DND-41 (cell line): ENCODE data around the gene TBC1D5.

Experiments
- CTCF ChIP-seq: IDR thresholded peaks from 2 replicates; pipeline ENCODE4 v1.5.1; 2012; ENCODE audit warnings: borderline replicate concordance, low read length, moderate library complexity, mild to moderate bottlenecking; ENCODE audit not compliant: poor library complexity, severe bottlenecking; ENCODE audit errors: extremely low read depth
- EZH2 ChIP-seq: IDR thresholded peaks from 3 replicates; pipeline ENCODE4 v1.6.1; 2012; ENCODE audit warnings: borderline replicate concordance, low read depth, mild to moderate bottlenecking, moderate library complexity, low read length, inconsistent platforms; ENCODE audit not compliant: severe bottlenecking

GRCh38 chr3:17175187-17175807, 567.1 kb downstream of the TBC1D5 start:
- no peak for TF ChIP-seq EZH2
- TF ChIP-seq CTCF, result no peak
